ENCODE data around the gene PKN3.

PKN3 gene

GRCh38 chr9:128669786-128670185 lies 32.5 kb upstream of the PKN3 start:
- H3K9me2 ChIP-seq (replicated peaks; ENCODE audit: low read depth, low read length): no peaks in the 10 kb centered on the region
- H3K4me3 ChIP-seq (ENCODE audit: low read length, poor library complexity, severe bottlenecking): no peak overlapping the region
- no peaks in the 10 kb centered on the region for H3K27me3 ChIP-seq (ENCODE audit: insufficient read depth, low read length, poor library complexity, severe bottlenecking)
- no peaks in the 10 kb centered on the region for H3K36me3 ChIP-seq (ENCODE audit: insufficient read depth, low read length)
- no peaks in the 10 kb centered on the region for H3K4me1 ChIP-seq (ENCODE audit: insufficient read depth, low read length, poor library complexity, severe bottlenecking)
- no peaks in the 10 kb centered on the region for H3F3A ChIP-seq (ENCODE audit: low read depth)
- no peak overlapping the region for H3K4me2 ChIP-seq (ENCODE audit: low read depth, low read length, poor library complexity, severe bottlenecking)
- TF ChIP-seq EZH2phosphoT487 (IDR thresholded peaks at IDR 0.05; ENCODE audit: borderline replicate concordance) (no peak), CTCF (conservative IDR thresholded peaks at IDR 0.05; ENCODE audit: low read length) (no peak)
- no peaks in the 10 kb centered on the region for H3K9me3 ChIP-seq (ENCODE audit: insufficient read depth, low read depth, low read length)
- H3K79me2 ChIP-seq (ENCODE audit: insufficient read depth, low read length): no peaks in the 10 kb centered on the region
- H4K20me1 ChIP-seq (ENCODE audit: insufficient read depth, low read length, poor library complexity, severe bottlenecking): no peaks in the 10 kb centered on the region
- no peak overlapping the region for H3K9ac ChIP-seq (ENCODE audit: low read depth, low read length, poor library complexity, severe bottlenecking)
- no peak overlapping the region for H2AFZ ChIP-seq (ENCODE audit: low read length)

- H3F3A ChIP-seq (ENCODE audit: low read depth): no peaks in the 10 kb centered on the region
- no peaks in the 10 kb centered on the region for H3K36me3 ChIP-seq (ENCODE audit: insufficient read depth, low read length)
- H3K4me1 ChIP-seq (ENCODE audit: insufficient read depth, low read length, poor library complexity, severe bottlenecking): no peaks in the 10 kb centered on the region
- no peak for TF ChIP-seq CTCF (conservative IDR thresholded peaks at IDR 0.05; ENCODE audit: low read length)
- TF ChIP-seq EZH2phosphoT487 (IDR thresholded peaks at IDR 0.05; ENCODE audit: borderline replicate concordance): no peak
- H3K79me2 ChIP-seq (ENCODE audit: insufficient read depth, low read length): no peaks in the 10 kb centered on the region
- no peaks in the 10 kb centered on the region for H3K9me2 ChIP-seq (replicated peaks; ENCODE audit: low read depth, low read length)
- no peak overlapping the region for H2AFZ ChIP-seq (ENCODE audit: low read length)
- H3K9ac ChIP-seq (ENCODE audit: low read depth, low read length, poor library complexity, severe bottlenecking): no peak overlapping the region
- no peaks in the 10 kb centered on the region for H3K27me3 ChIP-seq (ENCODE audit: insufficient read depth, low read length, poor library complexity, severe bottlenecking)
- no peaks in the 10 kb centered on the region for H4K20me1 ChIP-seq (ENCODE audit: insufficient read depth, low read length, poor library complexity, severe bottlenecking)
- no peak overlapping the region for H3K4me2 ChIP-seq (ENCODE audit: low read depth, low read length, poor library complexity, severe bottlenecking)
- no peak overlapping the region for H3K4me3 ChIP-seq (ENCODE audit: low read length, poor library complexity, severe bottlenecking)
- H3K9me3 ChIP-seq (ENCODE audit: insufficient read depth, low read depth, low read length): no peaks in the 10 kb centered on the region
Observed at GRCh38 chr9:128675382-128675781, 26.9 kb upstream of the PKN3 start.

GRCh38 chr9:128677794-128678193 lies 24.5 kb upstream of the PKN3 start:
- no peaks in the 10 kb centered on the region for H3K9me2 ChIP-seq (replicated peaks; ENCODE audit: low read depth, low read length)
- H3K4me2 ChIP-seq (ENCODE audit: low read depth, low read length, poor library complexity, severe bottlenecking): no peak overlapping the region
- H3F3A ChIP-seq (ENCODE audit: low read depth): no peaks in the 10 kb centered on the region
- no peaks in the 10 kb centered on the region for H3K27me3 ChIP-seq (ENCODE audit: insufficient read depth, low read length, poor library complexity, severe bottlenecking)
- TF ChIP-seq EZH2phosphoT487 (IDR thresholded peaks at IDR 0.05; ENCODE audit: borderline replicate concordance): no peak
- TF ChIP-seq CTCF (conservative IDR thresholded peaks at IDR 0.05; ENCODE audit: low read length): no peak
- no peak overlapping the region for H2AFZ ChIP-seq (ENCODE audit: low read length)
- no peak overlapping the region for H3K9ac ChIP-seq (ENCODE audit: low read depth, low read length, poor library complexity, severe bottlenecking)
- H3K36me3 ChIP-seq (ENCODE audit: insufficient read depth, low read length): no peaks in the 10 kb centered on the region
- H4K20me1 ChIP-seq (ENCODE audit: insufficient read depth, low read length, poor library complexity, severe bottlenecking): no peaks in the 10 kb centered on the region
- H3K79me2 ChIP-seq (ENCODE audit: insufficient read depth, low read length): peaks cover under 1% of the 10 kb centered on the region; the same call in 1 of the 2 replicates
- no peak overlapping the region for H3K4me3 ChIP-seq (ENCODE audit: low read length, poor library complexity, severe bottlenecking)
- no peaks in the 10 kb centered on the region for H3K9me3 ChIP-seq (ENCODE audit: insufficient read depth, low read depth, low read length)
- H3K4me1 ChIP-seq (ENCODE audit: insufficient read depth, low read length, poor library complexity, severe bottlenecking): no peaks in the 10 kb centered on the region
